HT-29 (cell line): ENCODE results near the gene DNASE1L2. TPM values are rescaled to one million over a fixed set of nuclear protein-coding genes. Genes with fewer than 3 reads are reported as not detected.
"Not testable (repeated sequence)": the region's sequence is repeated elsewhere in the genome, so short reads cannot be mapped to it uniquely, and the experiment has no call there.

Experiments used
- DNase-seq: peaks from one replicate; pipeline ENCODE4 v3.0.0-alpha.2; 2015; ENCODE audit warnings: low spot score
- total RNA-seq: library from RNA; depleted of rRNA; stranded (reverse); fragments of >200 nt; shearing (Covaris generic); gene quantifications from 2 replicates; pipeline ENCODE4 v1.2.3, GENCODE V29; 2014

The DNASE1L2 gene
- total RNA-seq, 1 experiment from 2014 or later, result 3.1 TPM

DNA sequence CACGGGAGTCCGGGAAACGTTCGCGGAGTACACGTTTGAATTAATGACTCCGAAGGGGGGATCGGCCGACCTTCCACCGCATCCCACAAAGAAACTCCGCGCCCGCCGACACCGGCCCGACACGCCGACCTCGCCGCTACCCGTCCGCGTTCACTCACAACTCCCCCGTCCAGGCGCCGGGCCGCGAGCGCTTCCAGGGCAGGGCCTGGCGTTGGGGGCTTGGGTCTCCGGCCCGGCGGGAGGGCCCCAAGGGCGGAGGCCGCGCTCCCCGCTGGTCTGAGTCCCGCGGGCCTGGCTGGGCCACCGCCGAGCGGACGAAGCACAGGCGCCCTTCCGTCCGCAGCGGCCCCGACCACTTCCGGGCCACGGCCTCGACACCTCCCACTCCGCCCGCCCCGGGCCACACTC lies 31.3 kb downstream of the DNASE1L2 start:
- DNase-seq, result not testable (repeated sequence)

DNA sequence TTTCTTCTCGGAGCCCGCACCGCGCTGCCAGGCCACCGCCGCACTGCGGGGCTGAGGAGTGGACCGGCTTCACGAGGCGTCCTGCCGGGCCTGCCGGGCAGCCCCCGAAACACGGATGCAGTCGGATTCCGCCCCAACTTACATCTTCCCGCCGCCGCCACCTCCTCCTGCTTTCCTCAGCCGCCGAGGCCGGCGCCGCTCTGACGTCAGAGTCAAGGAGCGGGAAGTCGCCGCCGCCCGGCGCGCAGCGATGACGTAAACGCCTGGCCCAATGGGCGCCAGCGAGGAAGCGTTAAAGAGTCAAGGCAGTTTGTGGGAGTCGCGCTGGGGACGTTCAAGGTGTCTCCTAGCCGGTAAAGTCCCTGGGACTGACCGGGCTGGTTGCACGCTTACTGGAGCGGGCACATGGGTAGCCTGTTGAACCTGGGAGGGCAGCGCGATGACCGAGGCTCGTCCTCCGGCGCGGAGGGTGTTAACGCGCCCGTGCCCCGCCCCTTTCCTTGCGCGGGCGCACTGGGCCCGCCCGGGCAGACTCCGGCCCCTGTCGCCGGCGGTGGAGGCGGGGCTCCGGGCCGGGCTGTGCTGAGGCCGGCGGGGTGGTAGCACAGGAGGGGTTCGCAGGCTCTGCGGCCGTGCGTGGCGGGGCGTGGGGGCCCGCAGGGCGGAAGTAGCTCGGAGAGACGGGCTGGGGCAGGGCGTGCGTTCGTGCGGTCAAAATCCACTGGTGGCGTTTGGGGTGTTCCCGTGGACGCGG lies 31.8 kb downstream of the DNASE1L2 start, which contains the start of gene RNPS1:
Gene RNPS1, minus strand, starts transcription at position 214 of the 754 bp plus-strand sequence. CDS start 3,483 bp downstream, outside the sequence.
- DNase-seq, result peak; percentile 97

DNA sequence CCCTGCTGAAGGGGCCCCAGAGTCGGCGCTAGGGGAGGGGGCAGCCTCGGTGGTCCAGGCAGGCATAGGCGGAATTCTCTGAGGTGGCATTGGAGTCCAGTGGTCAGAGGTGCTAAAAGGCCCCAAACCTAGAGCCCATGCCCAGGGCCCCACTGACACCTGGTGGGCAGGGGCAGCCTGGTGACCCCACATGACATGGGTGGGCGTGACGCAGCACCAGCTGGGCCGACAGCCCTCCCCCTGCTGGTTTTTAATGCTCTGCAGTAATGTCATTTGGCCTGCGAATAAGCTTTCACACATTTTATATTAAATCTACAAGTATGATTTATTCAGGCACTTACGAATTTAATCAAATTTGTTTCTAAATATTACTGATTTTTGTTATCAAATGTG lies 33.8 kb downstream of the DNASE1L2 start:
- no peak for DNase-seq

DNA sequence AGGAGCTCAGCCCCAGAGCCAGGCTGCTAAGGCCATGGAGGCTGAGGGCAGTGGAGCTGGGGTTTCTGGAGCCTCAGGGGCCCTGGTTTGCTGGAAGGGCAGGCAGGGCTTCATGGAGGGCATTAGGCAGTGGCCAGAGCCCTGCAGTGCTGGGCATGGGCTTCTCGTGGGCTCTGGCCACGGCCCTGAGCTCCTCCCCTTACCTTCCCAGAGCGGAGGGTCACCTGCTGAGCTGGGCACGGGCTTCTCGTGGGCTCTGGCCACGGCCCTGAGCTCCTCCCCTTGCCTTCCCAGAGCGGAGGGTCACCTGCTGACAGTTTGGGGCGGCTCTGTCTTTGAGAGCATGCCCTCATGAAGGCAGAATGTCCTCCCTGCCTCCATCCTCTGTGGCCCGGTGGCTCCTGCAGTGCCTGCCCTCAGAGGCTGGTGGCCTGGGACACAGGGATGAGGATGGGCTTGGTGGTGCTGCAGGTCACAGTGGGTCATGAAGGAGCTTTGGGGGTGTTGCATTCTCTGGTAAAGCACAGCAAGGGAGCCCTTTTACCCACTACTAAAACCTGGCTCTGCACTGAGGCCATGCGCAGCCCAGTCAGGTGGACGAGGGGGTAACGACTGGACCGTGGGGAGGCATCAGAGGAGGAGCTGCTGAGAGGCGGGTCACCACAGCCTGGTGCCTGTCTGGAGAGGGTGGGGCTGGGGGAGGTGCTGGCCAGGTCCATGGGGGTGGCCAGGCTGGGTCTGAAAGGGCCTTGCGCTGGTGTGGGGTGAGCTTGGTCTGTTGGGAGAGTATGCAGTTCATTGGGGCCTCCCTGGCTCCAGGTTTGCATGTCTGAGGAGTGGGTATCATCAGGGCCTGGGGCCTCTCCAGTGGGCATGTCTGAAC lies 34.6 kb downstream of the DNASE1L2 start:
- no peak for DNase-seq

GRCh38 chr16:2271848-2272461 lies 35.7 kb downstream of the DNASE1L2 start:
- no peak for DNase-seq

- DNase-seq, result no peak
These were observed 37.2 kb downstream of the DNASE1L2 start for GRCh38 chr16:2273484-2273883.

- no peak for DNase-seq
These were observed 37.7 kb downstream of the DNASE1L2 start for GRCh38 chr16:2273931-2274330.

GRCh38 chr16:2275476-2276367 lies 39.5 kb downstream of the DNASE1L2 start:
- DNase-seq, result no peak

DNA sequence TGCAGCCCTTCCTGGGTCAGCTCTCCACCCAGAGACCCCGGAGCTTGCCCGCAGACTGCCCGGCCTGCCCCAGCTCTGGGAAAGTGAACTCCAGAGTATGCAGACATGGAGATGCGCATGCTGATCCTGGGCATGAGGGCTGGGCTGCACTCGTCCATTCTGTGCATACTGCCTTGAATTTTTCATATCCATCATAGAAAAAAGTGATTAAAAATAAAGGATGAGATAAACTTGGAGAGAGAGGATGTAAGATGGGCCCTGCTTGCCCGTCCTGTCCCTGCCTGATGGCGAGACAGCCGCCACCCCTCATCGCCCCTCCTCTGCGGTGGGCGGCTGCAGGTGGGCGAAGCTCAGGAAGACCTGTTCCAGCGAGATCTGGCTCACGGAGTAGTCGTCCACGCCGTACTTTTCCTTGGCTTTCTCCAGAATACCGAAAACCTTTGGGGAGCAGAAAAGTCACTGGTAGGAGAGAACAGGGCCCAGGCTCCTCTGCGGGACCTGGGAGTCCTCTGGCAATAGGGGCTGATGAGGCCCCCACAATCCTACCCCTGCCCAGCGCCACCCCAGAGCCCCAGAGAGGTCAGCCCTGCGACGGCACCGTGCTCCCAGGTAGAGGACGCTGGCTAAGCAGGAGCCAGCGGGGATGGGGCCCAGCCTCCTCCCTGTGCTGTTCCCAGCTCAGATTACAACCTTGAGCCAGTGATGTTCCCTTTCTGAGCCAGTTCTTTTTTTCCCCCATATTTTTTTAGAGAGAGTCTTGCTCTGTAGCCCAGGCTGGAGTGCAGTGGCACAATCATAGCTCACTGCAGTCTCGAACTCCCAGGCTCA lies 40.3 kb downstream of the DNASE1L2 start:
- no peak for DNase-seq

- DNase-seq, result no peak
These were observed 41.4 kb downstream of the DNASE1L2 start for GRCh38 chr16:2277466-2278271.

- peak; percentile 23 for DNase-seq
These were observed 42.0 kb downstream of the DNASE1L2 start for GRCh38 chr16:2278272-2278608.

- no peak for DNase-seq
These were observed 42.9 kb downstream of the DNASE1L2 start for GRCh38 chr16:2278956-2279800.

DNA sequence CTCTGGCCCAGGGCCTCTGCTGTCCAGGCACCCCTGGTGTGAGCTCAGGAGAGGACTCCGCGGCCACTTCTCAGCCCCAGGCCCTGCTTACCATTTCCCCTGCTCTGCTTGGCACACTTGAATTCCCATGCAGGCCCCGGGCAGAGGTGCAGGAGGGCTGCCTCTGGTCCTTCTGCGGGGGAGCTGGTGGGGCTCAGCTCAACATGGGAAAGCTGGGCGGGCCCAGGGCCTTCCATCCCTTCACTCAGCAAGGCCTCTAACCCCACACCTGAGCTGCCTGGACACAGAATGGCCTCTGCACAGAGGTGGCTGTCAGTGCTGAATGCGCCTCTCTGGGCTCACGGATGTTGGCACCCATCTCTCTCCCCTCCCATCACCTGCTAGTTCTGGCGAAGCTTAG lies 44.2 kb downstream of the DNASE1L2 start:
- DNase-seq, result no peak

GRCh38 chr16:2280981-2281542 lies 44.8 kb downstream of the DNASE1L2 start:
- DNase-seq, result no peak

- DNase-seq, result no peak
These were observed 46.0 kb downstream of the DNASE1L2 start for GRCh38 chr16:2282262-2282661.

DNA sequence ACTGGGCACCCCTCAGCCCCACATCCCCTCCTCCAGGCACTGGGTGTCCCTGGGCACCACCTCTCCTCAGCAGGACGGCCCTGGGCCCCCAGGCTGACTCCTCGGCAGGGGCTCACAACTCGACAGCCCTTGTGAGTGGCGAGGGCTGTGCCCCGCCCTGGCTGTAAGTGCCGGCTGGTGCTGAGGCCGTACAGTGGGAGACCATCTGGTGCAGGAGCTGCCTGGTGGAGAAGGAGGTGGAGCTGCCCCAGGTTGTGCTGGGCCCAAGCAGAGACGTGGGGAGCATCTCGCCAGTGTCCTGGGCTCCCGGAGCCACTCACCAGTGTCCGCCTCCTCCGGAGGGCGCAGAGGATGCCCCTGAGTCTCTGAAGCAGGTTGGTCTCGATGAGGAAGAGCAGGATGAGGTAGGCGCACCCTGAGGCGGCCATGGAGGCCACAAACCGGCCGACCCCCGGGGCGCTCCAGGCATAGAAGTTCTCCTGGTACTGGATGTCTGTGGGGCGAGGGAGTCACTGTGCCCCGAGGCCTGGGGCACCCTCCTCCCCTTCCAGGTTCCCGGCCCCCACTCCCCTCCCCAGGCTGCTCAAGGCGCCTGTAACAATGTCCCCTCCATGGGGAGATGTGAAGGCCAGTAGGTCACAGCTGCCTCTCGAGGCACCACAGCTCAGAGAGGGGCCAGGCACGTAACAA lies 46.8 kb downstream of the DNASE1L2 start:
- DNase-seq, result no peak

- no peak for DNase-seq
These were observed 47.9 kb downstream of the DNASE1L2 start for GRCh38 chr16:2284001-2284770.
